ENCODE data around the gene TAOK1. TPM values are rescaled to one million over a fixed set of nuclear protein-coding genes. Genes with fewer than 3 reads are reported as not detected.

TAOK1 gene
- total RNA-seq, 2 donors from 2014 or later = 47.2 to 59.1 TPM

GRCh38 chr17:29369831-29370735 is 20.1 kb upstream of the TAOK1 start:
- peak; percentile 92 to 98 for ATAC-seq
- intact Hi-C loops (cut with DNase I) = loop anchor here (2.0 to 10.0 kb wide), 2 partner anchors 165 to 167 kb away; no protein-coding TSS in a partner anchor
- DNase-seq = peak; percentile 71

GRCh38 chr17:29376667-29377270 is 13.4 kb upstream of the TAOK1 start:
- DNase-seq = peak; percentile 58
- ATAC-seq = peak; percentile 85 to 99
- intact Hi-C loops (cut with DNase I) = loop anchor here in 1 of 2 donors (10.0 kb wide), 1 partner anchor 158 kb away; no protein-coding TSS in a partner anchor

GRCh38 chr17:29378500-29378899 is 11.7 kb upstream of the TAOK1 start:
- DNase-seq (no peak), ATAC-seq (no peak)
- intact Hi-C loops (cut with DNase I) = loop anchor here in 1 of 2 donors (10.0 kb wide), 1 partner anchor 156 kb away; no protein-coding TSS in a partner anchor

GRCh38 chr17:29379084-29379991 is 10.8 kb upstream of the TAOK1 start:
- ATAC-seq (peak in 1 of 2 donors; percentile 28), DNase-seq (no peak)
- intact Hi-C loops (cut with DNase I) = loop anchor here in 1 of 2 donors (10.0 kb wide), 1 partner anchor 155 kb away; no protein-coding TSS in a partner anchor

GRCh38 chr17:29383686-29384085 is 6.5 kb upstream of the TAOK1 start:
- DNase-seq (no peak), ATAC-seq (no peak)
- intact Hi-C loops (cut with DNase I) = no loop called here

- intact Hi-C loops (cut with DNase I) = no loop called here
- ATAC-seq (no peak), DNase-seq (no peak)
Measured at GRCh38 chr17:29384901-29385300, 5.3 kb upstream of the TAOK1 start.

GRCh38 chr17:29386760-29387159 is 3.4 kb upstream of the TAOK1 start:
- ATAC-seq (no peak), DNase-seq (no peak)
- intact Hi-C loops (cut with DNase I) = no loop called here

GRCh38 chr17:29388937-29389336 is 1.2 kb upstream of the TAOK1 start:
- ATAC-seq (no peak), DNase-seq (no peak)
- intact Hi-C loops (cut with DNase I) = no loop called here

GRCh38 chr17:29390851-29391631 is 878 bp downstream of the TAOK1 start:
- intact Hi-C loops (cut with DNase I) = no loop called here
- peak; percentile 21 to 46 for ATAC-seq
- peak; percentile 31 for DNase-seq

- no peak for ATAC-seq
- intact Hi-C loops (cut with DNase I) = no loop called here
- DNase-seq = no peak
Measured at GRCh38 chr17:29393436-29393835, 3.3 kb downstream of the TAOK1 start.

- no peak for DNase-seq
- intact Hi-C loops (cut with DNase I) = no loop called here
- no peak for ATAC-seq
Measured at GRCh38 chr17:29394761-29395160, 4.6 kb downstream of the TAOK1 start.

GRCh38 chr17:29396066-29396465 is 5.9 kb downstream of the TAOK1 start:
- no peak for DNase-seq
- no peak for ATAC-seq
- intact Hi-C loops (cut with DNase I) = no loop called here

GRCh38 chr17:29399634-29400033 is 9.5 kb downstream of the TAOK1 start:
- ATAC-seq = no peak
- DNase-seq = no peak
- intact Hi-C loops (cut with DNase I) = no loop called here

GRCh38 chr17:29400818-29401217 is 10.7 kb downstream of the TAOK1 start:
- intact Hi-C loops (cut with DNase I) = no loop called here
- no peak for DNase-seq
- no peak for ATAC-seq

GRCh38 chr17:29401258-29401657 is 11.1 kb downstream of the TAOK1 start:
- DNase-seq (no peak), ATAC-seq (peak in 1 of 2 donors; percentile 30)
- intact Hi-C loops (cut with DNase I) = no loop called here

GRCh38 chr17:29407856-29408255 is 17.7 kb downstream of the TAOK1 start:
- ATAC-seq = no peak
- intact Hi-C loops (cut with DNase I) = no loop called here
- DNase-seq = no peak

GRCh38 chr17:29409963-29410362 is 19.8 kb downstream of the TAOK1 start:
- intact Hi-C loops (cut with DNase I) = no loop called here
- no peak for DNase-seq
- ATAC-seq = no peak

- DNase-seq (no peak), ATAC-seq (peak in 1 of 2 donors; percentile 49)
- intact Hi-C loops (cut with DNase I) = no loop called here
Measured at GRCh38 chr17:29412780-29413565, 22.8 kb downstream of the TAOK1 start.

All from left cardiac atrium (tissue), 4 donors.